HG03175 (cell line): ENCODE data around the gene ARHGAP23.

Experiments
- ATAC-seq: cut with Tn5 transposase; IDR thresholded peaks from one replicate; pipeline ENCODE4 v1.9.1; 2021; ENCODE audit warnings: mild to moderate bottlenecking, moderate library complexity; ENCODE audit not compliant: unreplicated experiment

ARHGAP23 gene

GRCh38 chr17:38545531-38546225 lies 117.4 kb downstream of the ARHGAP23 start:
- ATAC-seq, result no peak

- no peak for ATAC-seq
Observed at GRCh38 chr17:38546396-38546795, 118.1 kb downstream of the ARHGAP23 start.

GRCh38 chr17:38547444-38547843 lies 119.2 kb downstream of the ARHGAP23 start:
- ATAC-seq, result no peak

DNA sequence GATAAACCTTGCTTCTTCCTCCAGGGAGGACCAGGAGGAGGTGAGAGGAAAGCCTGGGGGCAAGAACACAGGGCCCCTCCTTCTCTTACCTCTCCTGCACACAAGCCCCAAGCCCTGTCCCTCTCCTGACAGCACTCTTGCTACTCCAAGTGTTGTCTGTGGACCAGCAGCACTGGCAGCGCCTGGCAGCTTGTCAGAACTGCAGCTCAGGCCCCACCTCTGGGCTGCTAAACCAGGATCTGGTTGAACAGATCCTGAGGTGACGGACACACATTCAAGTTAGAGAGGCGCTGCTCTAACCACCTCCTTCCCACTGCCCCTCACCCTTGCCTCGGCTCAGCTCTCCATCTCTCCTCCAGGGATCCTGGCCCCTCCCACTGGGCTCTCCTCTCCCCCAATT lies 121.0 kb downstream of the ARHGAP23 start:
- no peak for ATAC-seq

- no peak for ATAC-seq
Observed at GRCh38 chr17:38550661-38551060, 122.4 kb downstream of the ARHGAP23 start.

- no peak for ATAC-seq
Observed at GRCh38 chr17:38551121-38551520, 122.9 kb downstream of the ARHGAP23 start.

- no peak for ATAC-seq
Observed at GRCh38 chr17:38552343-38552742, 124.1 kb downstream of the ARHGAP23 start.

GRCh38 chr17:38554430-38555350 lies 126.4 kb downstream of the ARHGAP23 start:
- no peak for ATAC-seq

DNA sequence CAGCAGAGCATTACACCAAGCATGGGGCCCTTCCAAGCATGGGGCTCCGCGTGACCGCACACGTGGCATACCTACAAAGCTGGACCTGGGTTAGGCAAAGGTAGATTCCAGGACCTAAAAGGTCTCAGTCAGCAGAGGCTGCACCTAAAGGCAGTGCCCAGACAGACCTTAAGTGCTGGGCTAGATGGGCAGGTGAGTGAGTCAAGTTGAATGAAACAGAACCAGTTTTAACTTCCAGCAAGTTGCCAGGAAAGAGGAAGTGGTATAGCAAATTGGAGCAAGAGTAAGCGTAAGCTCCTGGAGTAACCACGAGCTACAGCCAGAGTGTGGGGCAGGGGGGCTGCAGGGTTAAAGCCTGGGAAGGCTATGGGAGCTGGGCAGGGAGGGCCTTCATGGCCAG lies 128.0 kb downstream of the ARHGAP23 start:
- no peak for ATAC-seq

GRCh38 chr17:38557396-38557795 lies 129.1 kb downstream of the ARHGAP23 start:
- no peak for ATAC-seq

DNA sequence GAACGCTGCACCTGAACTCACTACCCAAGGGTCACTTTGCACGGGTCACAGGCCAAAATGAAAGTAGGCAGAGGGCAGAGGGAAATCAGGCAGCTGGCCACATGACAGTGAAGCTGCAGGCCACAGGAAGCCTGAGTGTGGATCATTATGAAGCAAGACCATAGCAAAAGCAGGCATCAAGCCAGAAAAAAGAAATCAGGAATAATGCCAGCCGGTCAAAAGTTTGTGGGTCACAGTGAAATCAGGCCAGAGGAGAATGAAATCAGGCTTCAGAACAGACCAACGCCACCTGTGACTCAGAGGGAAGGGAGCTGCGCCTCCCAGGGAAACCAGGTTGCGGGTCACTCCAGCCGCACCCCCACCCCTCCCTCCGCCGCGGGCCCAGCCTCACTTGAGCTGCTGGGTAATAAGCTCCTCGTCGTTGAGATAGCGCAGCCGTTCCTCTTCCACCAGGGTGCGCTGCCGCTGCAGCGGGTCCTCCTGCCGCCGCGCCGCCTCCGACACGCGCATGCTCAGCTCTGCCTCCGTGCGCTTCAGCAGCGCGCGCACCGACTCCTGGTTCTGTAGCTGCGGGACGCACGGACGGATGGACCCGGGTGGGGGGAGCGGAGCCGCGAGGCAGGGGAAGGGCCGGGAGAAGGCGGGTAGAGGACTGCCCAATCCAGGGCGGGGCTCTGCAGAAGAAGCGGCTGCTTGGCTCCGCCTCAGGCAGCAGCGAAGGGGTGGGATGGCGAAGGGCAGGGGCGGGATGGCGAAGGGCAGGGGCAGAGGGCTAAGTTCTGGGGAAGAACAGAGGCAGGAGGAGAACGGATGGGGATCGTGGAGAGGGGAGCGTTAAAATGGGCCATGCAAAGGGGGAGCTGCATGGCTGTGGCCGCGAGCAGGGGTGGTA lies 129.8 kb downstream of the ARHGAP23 start:
- ATAC-seq, result peak; percentile 61

DNA sequence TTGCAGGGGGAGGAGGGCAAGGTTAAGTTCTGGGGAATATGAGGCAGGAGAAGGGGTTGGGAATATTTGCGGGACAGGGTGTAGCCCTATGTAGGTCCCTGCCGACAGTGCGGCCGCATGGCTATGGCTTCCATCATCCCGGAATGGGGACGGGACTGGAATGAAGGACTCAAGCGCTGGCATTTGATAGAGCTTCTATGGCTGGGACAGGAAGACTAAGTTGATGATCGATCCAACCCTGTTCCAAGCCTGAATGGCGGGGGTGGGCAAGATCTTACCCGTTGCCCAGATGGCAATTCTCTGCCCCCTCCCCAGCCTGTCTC lies 130.4 kb downstream of the ARHGAP23 start:
- no peak for ATAC-seq

GRCh38 chr17:38559051-38559879 lies 131.0 kb downstream of the ARHGAP23 start:
- ATAC-seq, result peak; percentile 73

DNA sequence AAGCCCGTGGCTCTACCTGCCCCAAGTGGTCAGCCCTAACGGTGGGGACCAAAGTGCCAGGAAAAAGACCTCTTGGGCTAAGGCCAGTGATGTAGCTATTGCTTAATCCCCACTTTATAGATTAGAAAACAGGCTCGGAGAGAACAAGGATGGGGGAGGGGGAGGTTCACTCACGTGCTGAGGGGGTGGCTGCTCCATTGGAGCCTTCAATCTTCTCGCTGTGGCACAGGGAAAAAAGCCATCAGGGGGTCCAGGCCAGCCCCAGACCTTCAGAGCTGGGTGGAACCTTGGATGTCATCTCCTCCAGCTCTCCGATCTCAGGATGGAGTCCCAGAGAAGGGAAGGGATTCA lies 131.6 kb downstream of the ARHGAP23 start:
- ATAC-seq, result no peak

DNA sequence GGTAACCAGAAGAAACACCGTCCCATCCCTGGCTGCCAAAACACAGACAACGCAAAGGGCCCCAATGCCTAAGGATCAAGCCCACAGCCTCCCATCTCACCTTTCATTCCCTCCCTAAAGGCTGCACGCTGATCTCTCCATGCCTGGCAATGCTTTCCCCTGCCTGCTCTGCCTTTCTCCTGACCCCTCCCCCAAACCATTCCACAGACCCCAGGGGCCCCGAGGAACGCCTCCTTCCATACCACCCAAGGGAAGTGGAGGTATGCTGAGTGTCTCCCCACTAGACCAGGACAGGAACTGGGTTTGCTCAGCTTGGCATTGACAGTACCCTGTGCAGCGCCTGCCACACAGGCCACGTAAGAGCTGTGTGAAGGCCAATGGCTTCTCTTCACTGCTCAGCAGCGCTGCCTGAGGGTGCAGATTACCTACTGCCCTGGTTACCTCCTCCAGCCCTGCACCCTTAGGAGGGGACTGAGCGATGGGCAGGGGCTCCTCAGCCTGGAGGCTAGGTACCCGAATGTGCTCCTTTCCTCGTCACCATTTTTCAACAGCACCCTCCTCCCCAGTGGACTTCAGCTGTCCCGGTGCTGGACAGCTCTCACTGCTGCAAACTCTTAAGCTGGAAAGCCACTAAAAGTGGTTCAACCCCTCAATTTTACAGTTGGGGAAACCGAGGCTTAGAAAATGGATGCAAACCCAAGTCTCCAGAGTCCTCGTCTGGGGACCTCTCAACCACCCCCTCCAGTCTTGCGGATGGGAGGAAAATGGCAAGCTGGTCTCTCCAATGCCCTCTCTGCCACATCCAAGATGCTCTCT lies 132.4 kb downstream of the ARHGAP23 start:
- ATAC-seq, result no peak

GRCh38 chr17:38561416-38562214 lies 133.4 kb downstream of the ARHGAP23 start:
- no peak for ATAC-seq
